Astrocyte (in vitro differentiated cells and primary cell): Measurements from ENCODE around the gene LRRK1.

Experiments
- CTCF ChIP-seq: IDR thresholded peaks from 2 replicates; pipeline ENCODE4 v1.5.1; 2011; ENCODE audit warnings: low read depth, mild to moderate bottlenecking, inconsistent platforms, low read length, moderate library complexity; ENCODE audit not compliant: insufficient read depth
- EZH2 ChIP-seq: IDR thresholded peaks from 2 replicates; pipeline ENCODE4 v1.6.1; 2012; ENCODE audit warnings: mild to moderate bottlenecking, low read length, inconsistent platforms; ENCODE audit not compliant: insufficient read depth

- TF ChIP-seq EZH2 (no peak), CTCF (no peak)
These were observed 184.4 kb downstream of the LRRK1 start for GRCh38 chr15:101103598-101103997.
